ENCODE results near the gene PLXNA2. TPM values are rescaled to one million over a fixed set of nuclear protein-coding genes. Genes with fewer than 3 reads are reported as not detected.

PLXNA2 gene
- total and polyA plus RNA-seq, 5 donors from 2014 or later, result 0.02 to 0.62 (median 0.16) TPM; not detected in 2

DNA sequence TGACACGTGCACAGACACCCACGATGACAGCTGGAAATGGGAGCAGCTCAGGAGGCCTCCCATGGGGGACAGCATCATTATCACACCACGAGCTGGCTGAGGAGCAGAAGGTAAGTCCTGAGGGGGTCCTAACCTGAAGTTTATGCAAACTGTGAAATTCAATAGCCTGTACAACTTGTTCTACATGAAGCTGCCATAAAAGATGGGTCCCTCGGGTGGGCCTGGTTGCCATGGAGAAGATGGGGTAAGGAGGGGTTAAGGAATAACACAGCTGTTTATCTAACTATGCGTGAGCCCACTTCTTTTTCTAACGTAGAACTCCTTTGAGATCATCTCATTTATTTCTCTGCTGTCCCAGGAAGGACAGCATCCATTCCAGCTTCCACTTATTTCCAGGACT, 169.8 kb downstream of the PLXNA2 start:
- DNase-seq, result no peak
- no peaks in the 10 kb centered on the region for H3K4me1 Mint-ChIP-seq
- H3K9me3 Mint-ChIP-seq, result no peaks in the 10 kb centered on the region
- no peaks in the 10 kb centered on the region for H3K4me1 ChIP-seq (ENCODE audit: control insufficient read depth, insufficient read depth, low read length, poor library complexity, severe bottlenecking)
- no peak for ATAC-seq (ENCODE audit: low read depth in 2 of 2)
- no peaks in the 10 kb centered on the region for H3K36me3 ChIP-seq (ENCODE audit: control insufficient read depth, insufficient read depth, low read length)
- no peaks in the 10 kb centered on the region for H3K9me3 ChIP-seq (ENCODE audit: control insufficient read depth in 2 of 2, low read length in 2 of 2)
- no peak overlapping the region for H3K27ac Mint-ChIP-seq
- H3K27me3 ChIP-seq (ENCODE audit: control insufficient read depth, insufficient read depth, low read length), result peaks cover 4% of the 10 kb centered on the region
- no peaks in the 10 kb centered on the region for H3K36me3 Mint-ChIP-seq
- no peak overlapping the region for H3K4me3 ChIP-seq (ENCODE audit: low read depth, low read length)
- H3K27me3 Mint-ChIP-seq, result peaks cover 9% of the 10 kb centered on the region
- H3K4me3 Mint-ChIP-seq, result no peak overlapping the region
- no peak overlapping the region for H3K27ac ChIP-seq (ENCODE audit: insufficient read depth, low read length, poor library complexity, severe bottlenecking)

- H3K9me3 ChIP-seq (ENCODE audit: control insufficient read depth in 2 of 2, low read length in 2 of 2), result no peaks in the 10 kb centered on the region
- ATAC-seq (ENCODE audit: low read depth in 2 of 2), result no peak
- no peak overlapping the region for H3K4me3 ChIP-seq (ENCODE audit: low read depth, low read length)
- peaks cover 9% of the 10 kb centered on the region for H3K27me3 Mint-ChIP-seq
- no peaks in the 10 kb centered on the region for H3K4me1 ChIP-seq (ENCODE audit: control insufficient read depth, insufficient read depth, low read length, poor library complexity, severe bottlenecking)
- H3K9me3 Mint-ChIP-seq, result no peaks in the 10 kb centered on the region
- no peak overlapping the region for H3K27ac ChIP-seq (ENCODE audit: insufficient read depth, low read length, poor library complexity, severe bottlenecking)
- no peaks in the 10 kb centered on the region for H3K36me3 ChIP-seq (ENCODE audit: control insufficient read depth, insufficient read depth, low read length)
- peaks cover 4% of the 10 kb centered on the region for H3K27me3 ChIP-seq (ENCODE audit: control insufficient read depth, insufficient read depth, low read length)
- H3K4me1 Mint-ChIP-seq, result no peaks in the 10 kb centered on the region
- no peak for DNase-seq
- no peak overlapping the region for H3K27ac Mint-ChIP-seq
- no peak overlapping the region for H3K4me3 Mint-ChIP-seq
- H3K36me3 Mint-ChIP-seq, result no peaks in the 10 kb centered on the region
Measured at GRCh38 chr1:208071435-208072031, 172.7 kb downstream of the PLXNA2 start.

DNA sequence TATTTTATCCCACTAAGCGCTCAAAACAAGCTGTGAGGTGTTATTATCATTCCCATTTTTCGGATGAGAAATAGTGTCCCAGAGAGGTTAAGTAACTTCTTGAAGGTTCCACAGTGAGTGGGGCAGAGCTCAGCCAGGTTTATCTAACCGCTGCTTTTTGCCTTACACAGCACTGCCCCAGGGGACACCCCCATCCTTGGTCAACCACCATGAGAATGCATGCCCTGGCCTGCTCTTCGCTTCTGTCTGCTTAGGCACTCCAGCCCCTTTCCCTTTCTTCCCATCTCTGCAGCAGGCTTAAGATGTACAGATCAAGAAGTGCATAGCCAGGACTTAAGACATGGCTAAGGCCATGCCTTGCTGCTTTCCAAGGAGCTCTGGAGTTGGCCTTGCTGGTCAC, 174.3 kb downstream of the PLXNA2 start:
- Histone ChIP-seq H3K36me3 (ENCODE audit: control insufficient read depth, insufficient read depth, low read length) (no peaks in the 10 kb centered on the region), H3K4me1 (ENCODE audit: control insufficient read depth, insufficient read depth, low read length, poor library complexity, severe bottlenecking) (no peaks in the 10 kb centered on the region), H3K9me3 (ENCODE audit: control insufficient read depth in 2 of 2, low read length in 2 of 2) (no peaks in the 10 kb centered on the region), H3K4me3 (ENCODE audit: low read depth, low read length) (no peak overlapping the region), H3K27me3 (ENCODE audit: control insufficient read depth, insufficient read depth, low read length) (peaks cover 4% of the 10 kb centered on the region), H3K27ac (ENCODE audit: insufficient read depth, low read length, poor library complexity, severe bottlenecking) (no peak overlapping the region)
- H3K4me1 Mint-ChIP-seq, result no peaks in the 10 kb centered on the region
- DNase-seq (no peak), ATAC-seq (ENCODE audit: low read depth in 2 of 2) (no peak)
- no peak overlapping the region for H3K27ac Mint-ChIP-seq
- H3K36me3 Mint-ChIP-seq, result no peaks in the 10 kb centered on the region
- no peak overlapping the region for H3K4me3 Mint-ChIP-seq
- no peaks in the 10 kb centered on the region for H3K9me3 Mint-ChIP-seq
- H3K27me3 Mint-ChIP-seq, result peaks cover 9% of the 10 kb centered on the region

DNA sequence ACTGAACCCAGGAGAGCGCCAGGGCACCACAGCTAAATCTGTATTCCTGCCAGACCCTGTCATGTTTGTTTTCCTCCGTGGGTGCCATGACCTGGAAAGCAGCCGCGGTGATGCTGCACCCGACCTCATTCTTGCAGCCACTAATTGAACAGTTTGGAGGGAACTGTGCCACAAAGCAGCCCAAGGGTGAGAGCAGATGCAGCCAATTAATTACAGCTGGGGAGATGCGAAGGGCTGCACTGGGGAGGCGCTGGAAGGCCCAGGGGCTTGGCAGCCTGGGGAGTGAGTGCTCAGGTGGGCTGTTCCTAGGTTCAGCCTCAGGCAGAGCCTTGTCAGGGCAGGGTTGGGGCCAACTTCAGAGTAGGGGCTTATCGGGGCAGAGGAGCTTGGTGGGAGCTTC, 174.9 kb downstream of the PLXNA2 start:
- Histone ChIP-seq H3K27me3 (ENCODE audit: control insufficient read depth, insufficient read depth, low read length) (peaks cover 4% of the 10 kb centered on the region), H3K36me3 (ENCODE audit: control insufficient read depth, insufficient read depth, low read length) (no peaks in the 10 kb centered on the region), H3K9me3 (ENCODE audit: control insufficient read depth in 2 of 2, low read length in 2 of 2) (no peaks in the 10 kb centered on the region), H3K4me1 (ENCODE audit: control insufficient read depth, insufficient read depth, low read length, poor library complexity, severe bottlenecking) (no peaks in the 10 kb centered on the region), H3K27ac (ENCODE audit: insufficient read depth, low read length, poor library complexity, severe bottlenecking) (no peak overlapping the region), H3K4me3 (ENCODE audit: low read depth, low read length) (no peak overlapping the region)
- Mint-ChIP-seq H3K9me3 (no peaks in the 10 kb centered on the region), H3K4me1 (no peaks in the 10 kb centered on the region), H3K27ac (peak overlapping the region in 2 of 3 donors; percentile 52 to 55), H3K4me3 (no peak overlapping the region), H3K36me3 (no peaks in the 10 kb centered on the region), H3K27me3 (peaks cover 9% of the 10 kb centered on the region)
- ATAC-seq (ENCODE audit: low read depth in 2 of 2) (no peak), DNase-seq (no peak)

- ATAC-seq (ENCODE audit: low read depth in 2 of 2) (no peak), DNase-seq (no peak)
- Histone ChIP-seq H3K27ac (ENCODE audit: insufficient read depth, low read length, poor library complexity, severe bottlenecking) (no peak overlapping the region), H3K4me3 (ENCODE audit: low read depth, low read length) (no peak overlapping the region), H3K9me3 (ENCODE audit: control insufficient read depth in 2 of 2, low read length in 2 of 2) (no peaks in the 10 kb centered on the region), H3K27me3 (ENCODE audit: control insufficient read depth, insufficient read depth, low read length) (peaks cover 4% of the 10 kb centered on the region), H3K36me3 (ENCODE audit: control insufficient read depth, insufficient read depth, low read length) (no peaks in the 10 kb centered on the region), H3K4me1 (ENCODE audit: control insufficient read depth, insufficient read depth, low read length, poor library complexity, severe bottlenecking) (no peaks in the 10 kb centered on the region)
- Mint-ChIP-seq H3K27ac (peak overlapping the region in 2 of 3 donors; percentile 52 to 55), H3K36me3 (no peaks in the 10 kb centered on the region), H3K4me3 (no peak overlapping the region), H3K4me1 (no peaks in the 10 kb centered on the region), H3K9me3 (no peaks in the 10 kb centered on the region), H3K27me3 (peaks cover 5% of the 10 kb centered on the region)
Measured at GRCh38 chr1:208068908-208069307, 175.3 kb downstream of the PLXNA2 start.

GRCh38 chr1:208068407-208068806, 175.8 kb downstream of the PLXNA2 start:
- Mint-ChIP-seq H3K9me3 (no peaks in the 10 kb centered on the region), H3K36me3 (no peaks in the 10 kb centered on the region), H3K27ac (no peak overlapping the region), H3K4me3 (no peak overlapping the region), H3K27me3 (no peaks in the 10 kb centered on the region), H3K4me1 (no peaks in the 10 kb centered on the region)
- Histone ChIP-seq H3K4me3 (ENCODE audit: low read depth, low read length) (no peak overlapping the region), H3K27ac (ENCODE audit: insufficient read depth, low read length, poor library complexity, severe bottlenecking) (no peak overlapping the region), H3K27me3 (ENCODE audit: control insufficient read depth, insufficient read depth, low read length) (peaks cover 4% of the 10 kb centered on the region), H3K4me1 (ENCODE audit: control insufficient read depth, insufficient read depth, low read length, poor library complexity, severe bottlenecking) (no peaks in the 10 kb centered on the region), H3K36me3 (ENCODE audit: control insufficient read depth, insufficient read depth, low read length) (no peaks in the 10 kb centered on the region), H3K9me3 (ENCODE audit: control insufficient read depth in 2 of 2, low read length in 2 of 2) (no peaks in the 10 kb centered on the region)
- DNase-seq (no peak), ATAC-seq (ENCODE audit: low read depth in 2 of 2) (no peak)

GRCh38 chr1:208066583-208066982, 177.6 kb downstream of the PLXNA2 start:
- no peaks in the 10 kb centered on the region for H3K27me3 Mint-ChIP-seq
- no peak for DNase-seq
- H3K9me3 Mint-ChIP-seq, result no peaks in the 10 kb centered on the region
- Histone ChIP-seq H3K27ac (ENCODE audit: insufficient read depth, low read length, poor library complexity, severe bottlenecking) (no peak overlapping the region), H3K4me3 (ENCODE audit: low read depth, low read length) (no peak overlapping the region), H3K27me3 (ENCODE audit: control insufficient read depth, insufficient read depth, low read length) (no peaks in the 10 kb centered on the region), H3K36me3 (ENCODE audit: control insufficient read depth, insufficient read depth, low read length) (no peaks in the 10 kb centered on the region), H3K9me3 (ENCODE audit: control insufficient read depth in 2 of 2, low read length in 2 of 2) (no peaks in the 10 kb centered on the region), H3K4me1 (ENCODE audit: control insufficient read depth, insufficient read depth, low read length, poor library complexity, severe bottlenecking) (no peaks in the 10 kb centered on the region)
- no peaks in the 10 kb centered on the region for H3K4me1 Mint-ChIP-seq
- H3K36me3 Mint-ChIP-seq, result no peaks in the 10 kb centered on the region
- no peak for ATAC-seq (ENCODE audit: low read depth in 2 of 2)
- no peak overlapping the region for H3K27ac Mint-ChIP-seq
- no peak overlapping the region for H3K4me3 Mint-ChIP-seq

GRCh38 chr1:208065862-208066261, 178.3 kb downstream of the PLXNA2 start:
- DNase-seq, result no peak
- Mint-ChIP-seq H3K9me3 (no peaks in the 10 kb centered on the region), H3K4me3 (no peak overlapping the region), H3K27me3 (peaks cover 5% of the 10 kb centered on the region), H3K36me3 (no peaks in the 10 kb centered on the region), H3K27ac (no peak overlapping the region), H3K4me1 (no peaks in the 10 kb centered on the region)
- no peaks in the 10 kb centered on the region for H3K9me3 ChIP-seq (ENCODE audit: control insufficient read depth in 2 of 2, low read length in 2 of 2)
- H3K36me3 ChIP-seq (ENCODE audit: control insufficient read depth, insufficient read depth, low read length), result no peaks in the 10 kb centered on the region
- H3K4me3 ChIP-seq (ENCODE audit: low read depth, low read length), result no peak overlapping the region
- H3K27ac ChIP-seq (ENCODE audit: insufficient read depth, low read length, poor library complexity, severe bottlenecking), result no peak overlapping the region
- H3K27me3 ChIP-seq (ENCODE audit: control insufficient read depth, insufficient read depth, low read length), result no peaks in the 10 kb centered on the region
- no peaks in the 10 kb centered on the region for H3K4me1 ChIP-seq (ENCODE audit: control insufficient read depth, insufficient read depth, low read length, poor library complexity, severe bottlenecking)
- ATAC-seq (ENCODE audit: low read depth in 2 of 2), result no peak

Data from CD4-positive, CD25-positive, alpha-beta regulatory T cell (primary cell).